Measurements from ENCODE around the gene CLDN14.

DNA sequence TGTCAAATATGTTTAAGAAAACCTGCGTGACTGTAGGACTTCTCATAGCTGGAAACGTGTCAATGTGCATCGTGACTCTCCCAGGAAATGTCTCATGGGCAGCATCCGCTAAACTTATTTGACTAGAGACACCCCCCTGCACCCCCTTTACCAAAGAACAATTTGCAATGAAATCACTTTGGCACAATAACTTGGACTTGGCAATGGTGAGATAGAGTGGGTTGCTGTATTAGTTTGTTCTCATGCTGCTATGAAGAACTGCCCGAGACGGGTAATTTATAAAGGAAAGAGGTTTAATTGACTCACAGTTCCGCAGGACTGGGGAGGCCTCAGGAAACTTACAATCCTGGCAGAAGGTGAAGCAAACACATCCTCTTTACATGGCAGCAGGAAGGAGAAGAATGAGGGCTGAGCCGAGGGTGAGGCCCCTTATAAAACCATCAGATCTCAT lies 13.8 kb downstream of the CLDN14 start:
- TF ChIP-seq POLR2AphosphoS5 (IDR thresholded peaks at IDR 0.05), result no peak
- TF ChIP-seq, protein P1, sequence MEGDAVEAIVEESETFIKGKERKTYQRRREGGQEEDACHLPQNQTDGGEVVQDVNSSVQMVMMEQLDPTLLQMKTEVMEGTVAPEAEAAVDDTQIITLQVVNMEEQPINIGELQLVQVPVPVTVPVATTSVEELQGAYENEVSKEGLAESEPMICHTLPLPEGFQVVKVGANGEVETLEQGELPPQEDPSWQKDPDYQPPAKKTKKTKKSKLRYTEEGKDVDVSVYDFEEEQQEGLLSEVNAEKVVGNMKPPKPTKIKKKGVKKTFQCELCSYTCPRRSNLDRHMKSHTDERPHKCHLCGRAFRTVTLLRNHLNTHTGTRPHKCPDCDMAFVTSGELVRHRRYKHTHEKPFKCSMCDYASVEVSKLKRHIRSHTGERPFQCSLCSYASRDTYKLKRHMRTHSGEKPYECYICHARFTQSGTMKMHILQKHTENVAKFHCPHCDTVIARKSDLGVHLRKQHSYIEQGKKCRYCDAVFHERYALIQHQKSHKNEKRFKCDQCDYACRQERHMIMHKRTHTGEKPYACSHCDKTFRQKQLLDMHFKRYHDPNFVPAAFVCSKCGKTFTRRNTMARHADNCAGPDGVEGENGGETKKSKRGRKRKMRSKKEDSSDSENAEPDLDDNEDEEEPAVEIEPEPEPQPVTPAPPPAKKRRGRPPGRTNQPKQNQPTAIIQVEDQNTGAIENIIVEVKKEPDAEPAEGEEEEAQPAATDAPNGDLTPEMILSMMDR (IDR thresholded peaks at IDR 0.05), result no peak
- TF ChIP-seq EP300 (IDR thresholded peaks at IDR 0.05), result no peak
- no peak for TF ChIP-seq POLR2A (IDR thresholded peaks at IDR 0.05; ENCODE audit: low read depth)

All from esophagus muscularis mucosa (tissue), 4 donors.